IMR-90 (cell line): ENCODE measurements around the gene NEUROD6.

ENCODE experiments used
- CEBPB ChIP-seq: IDR thresholded peaks from 2 replicates; pipeline ENCODE4 v1.6.1; 2012; ENCODE audit warnings: low read depth, low read length, improper control_type of control experiment
- CTCF ChIP-seq: conservative IDR thresholded peaks from 2 replicates; pipeline ENCODE4 v1.5.1; 2012; ENCODE audit warnings: mild to moderate bottlenecking, low read depth, low read length, improper control_type of control experiment
- ELK1 ChIP-seq: fragments of 150-350 bp; IDR thresholded peaks from 2 replicates; pipeline ENCODE4 v1.6.1; 2016; ENCODE audit warnings: low read depth, mild to moderate bottlenecking, low read length, moderate library complexity, borderline replicate concordance
- MAFK ChIP-seq: IDR thresholded peaks from 2 replicates; pipeline ENCODE4 v1.6.1; 2012; ENCODE audit warnings: low read depth, low read length, improper control_type of control experiment
- MAZ ChIP-seq: IDR thresholded peaks from 2 replicates; pipeline ENCODE4 v1.6.1; 2012; ENCODE audit warnings: low read depth, mild to moderate bottlenecking, low read length, improper control_type of control experiment, moderate library complexity, borderline replicate concordance
- NFE2L2 ChIP-seq: fragments of 150-350 bp; IDR thresholded peaks from 2 replicates; pipeline ENCODE4 v1.6.1; 2016; ENCODE audit warnings: low read depth, mild to moderate bottlenecking, low read length
- POLR2A ChIP-seq: IDR thresholded peaks from 2 replicates; pipeline ENCODE4 v1.6.1; 2012; ENCODE audit warnings: mild to moderate bottlenecking, low read depth, low read length
- RAD21 ChIP-seq: IDR thresholded peaks from 2 replicates; pipeline ENCODE4 v1.6.1; 2012; ENCODE audit warnings: low read length, improper control_type of control experiment
- RCOR1 ChIP-seq: IDR thresholded peaks from 2 replicates; pipeline ENCODE4 v1.6.1; 2012; ENCODE audit warnings: mild to moderate bottlenecking, low read length, improper control_type of control experiment; ENCODE audit not compliant: insufficient replicate concordance
- RFX5 ChIP-seq: IDR thresholded peaks from 2 replicates; pipeline ENCODE4 v1.8.0; 2012; ENCODE audit warnings: low read depth, mild to moderate bottlenecking, low read length, moderate library complexity
- USF2 ChIP-seq: fragments of 150-350 bp; IDR thresholded peaks from 2 replicates; pipeline ENCODE4 v1.6.1; 2017; ENCODE audit warnings: mild to moderate bottlenecking, antibody characterized with exemption, low read length, low read depth

- TF ChIP-seq POLR2A (no peak), MAZ (no peak), CTCF (no peak), RFX5 (no peak), RAD21 (no peak), NFE2L2 (no peak), MAFK (no peak), USF2 (no peak), CEBPB (no peak), RCOR1 (no peak), ELK1 (no peak)
Measured at GRCh38 chr7:31362401-31362800, 21.9 kb upstream of the NEUROD6 start.
